H1 (cell line): ENCODE results near the gene PIK3CG. TPM values are rescaled to one million over a fixed set of nuclear protein-coding genes. Genes with fewer than 3 reads are reported as not detected.

Experiments used
- ATF2 ChIP-seq: IDR thresholded peaks from 2 replicates; pipeline ENCODE4 v1.6.1; 2012; ENCODE audit warnings: low read length, inconsistent platforms
- BCL11A ChIP-seq, 2 experiments: IDR thresholded peaks; one replicate each; pipeline ENCODE4 v1.6.1; 2011; ENCODE audit warnings: low read depth in 2 of 2, low read length in 2 of 2, mild to moderate bottlenecking in 2 of 2
- GTF2F1 ChIP-seq: IDR thresholded peaks from 2 replicates; pipeline ENCODE4 v1.6.1; 2012; ENCODE audit warnings: low read depth, low read length, improper control_type of control experiment, borderline replicate concordance
- HDAC6 ChIP-seq: IDR thresholded peaks from one replicate; pipeline ENCODE4 v1.7.1; 2012; ENCODE audit warnings: low read depth, mild to moderate bottlenecking, inconsistent platforms, low read length, moderate library complexity
- RAD21 ChIP-seq, 2 experiments: IDR thresholded peaks in 1 of 2; conservative IDR thresholded peaks in 1 of 2; 2 replicates each; pipeline ENCODE4 v1.6.1; 2011; ENCODE audit warnings: low read depth in 2 of 2, low read length in 2 of 2, improper control_type of control experiment in 1 of 2, inconsistent platforms in 1 of 2, mild to moderate bottlenecking in 1 of 2, moderate library complexity in 1 of 2
- SIN3A ChIP-seq, 2 experiments: IDR thresholded peaks in 1 of 2; conservative IDR thresholded peaks in 1 of 2; 2 replicates each; pipeline ENCODE4 v1.6.1; 2011 to 2012; ENCODE audit warnings: low read length in 2 of 2, improper control_type of control experiment in 1 of 2, low read depth in 1 of 2, mild to moderate bottlenecking in 1 of 2
- SUZ12 ChIP-seq: fragments of 200-600 bp; sonication (generic); IDR thresholded peaks from 2 replicates; pipeline ENCODE4 v1.6.1; 2012; ENCODE audit warnings: mild to moderate bottlenecking, inconsistent platforms, low read length, moderate library complexity, mixed read lengths
- TAF7 ChIP-seq: optimal IDR thresholded peaks from 2 replicates; pipeline ENCODE3; 2011; ENCODE audit warnings: low read depth, mild to moderate bottlenecking, inconsistent platforms, low read length, moderate library complexity, borderline replicate concordance
- polyA plus RNA-seq, 7 experiments: library from polyadenylated mRNA; depleted of rRNA in 3 of 7; stranded (reverse) in 5 of 7; unstranded in 2 of 7; fragments of >200 nt in 5 of 7; fragments of 200-250 nt in 2 of 7; gene quantifications; 1 replicate in 5 of 7; 2 replicates in 1 of 7; 4 replicates in 1 of 7; pipeline versions ENCODE4 v1.2.1 to v1.2.3, GENCODE V29; 2011 to 2013; ENCODE audit warnings: missing spikeins in 2 of 7, mixed read lengths in 2 of 7
- total RNA-seq: library from RNA; stranded (reverse); fragmentation: NEBNext Ultra II Directional; extraction: Animal tissue kit (Norgen Biotek cat#: 25700); gene quantifications from 2 replicates; pipeline ENCODE4 v1.2.1, GENCODE V29; 2021
- TF ChIP-seq, protein P1 (sequence below): IDR thresholded peaks from 2 replicates; pipeline ENCODE4 v1.6.1; 2012; ENCODE audit warnings: inconsistent platforms

PIK3CG gene
- total and polyA plus RNA-seq, 2 of the 8 experiments (the other 6 are each of a cell fraction or from before 2014, with no cell fraction given) = not detected

DNA sequence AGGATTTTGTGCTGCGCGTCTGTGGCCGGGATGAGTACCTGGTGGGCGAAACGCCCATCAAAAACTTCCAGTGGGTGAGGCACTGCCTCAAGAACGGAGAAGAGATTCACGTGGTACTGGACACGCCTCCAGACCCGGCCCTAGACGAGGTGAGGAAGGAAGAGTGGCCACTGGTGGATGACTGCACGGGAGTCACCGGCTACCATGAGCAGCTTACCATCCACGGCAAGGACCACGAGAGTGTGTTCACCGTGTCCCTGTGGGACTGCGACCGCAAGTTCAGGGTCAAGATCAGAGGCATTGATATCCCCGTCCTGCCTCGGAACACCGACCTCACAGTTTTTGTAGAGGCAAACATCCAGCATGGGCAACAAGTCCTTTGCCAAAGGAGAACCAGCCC is 3.3 kb downstream of the PIK3CG start (continued):
- no peak for TF ChIP-seq ATF2
- no peak for TF ChIP-seq BCL11A (IDR thresholded peaks at IDR 0.05; ENCODE audit: low read depth in 2 of 2, low read length in 2 of 2)
- TF ChIP-seq, protein P1, sequence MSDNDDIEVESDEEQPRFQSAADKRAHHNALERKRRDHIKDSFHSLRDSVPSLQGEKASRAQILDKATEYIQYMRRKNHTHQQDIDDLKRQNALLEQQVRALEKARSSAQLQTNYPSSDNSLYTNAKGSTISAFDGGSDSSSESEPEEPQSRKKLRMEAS = no peak
- no peak for TF ChIP-seq RAD21 (IDR thresholded peaks at IDR 0.05 in 1 of 2, conservative IDR thresholded peaks at IDR 0.05 in 1 of 2; ENCODE audit: low read depth in 2 of 2, low read length in 2 of 2)
- TF ChIP-seq TAF7 = no peak
- TF ChIP-seq HDAC6 = no peak
- TF ChIP-seq SIN3A (conservative IDR thresholded peaks at IDR 0.05 in 1 of 2, IDR thresholded peaks at IDR 0.05 in 1 of 2; ENCODE audit: low read depth in 1 of 2, low read length in 2 of 2) = no peak
- TF ChIP-seq GTF2F1 = no peak
- TF ChIP-seq SUZ12 = no peak
